OCI-LY7 (cell line): ENCODE data around the gene HEATR3. TPM values are rescaled to one million over a fixed set of nuclear protein-coding genes. Genes with fewer than 3 reads are reported as not detected.

Experiments used
- BruUV-seq: library from RNA; stranded (reverse); fragments of 400-500 nt; replicated peaks from 2 replicates; lab custom pipeline; 2021; lab: Mats Ljungman, UMichigan
- CTCF ChIA-PET: fragments of 300-600 bp; sonication (Branson Sonifier 250); formaldehyde crosslinking; loops from one replicate; lab custom pipeline; 2022; ENCODE audit warnings: antibody characterized with exemption; ENCODE audit not compliant: unreplicated experiment; lab: Charles Lee
- POLR2A ChIA-PET: fragments of 300-600 bp; sonication (Branson Sonifier 250); formaldehyde crosslinking; loops from one replicate; lab custom pipeline; 2022; ENCODE audit warnings: antibody characterized with exemption; lab: Charles Lee
- DNase-seq: peaks from one replicate; pipeline ENCODE4 v3.0.0-alpha.2; 2015; ENCODE audit warnings: low spot score
- H2AFZ ChIP-seq: fragments of 200-600 bp; sonication (generic), shearing (Covaris generic); 2 replicates; pipeline ENCODE4 v1.6.1; 2014; ENCODE audit warnings: mild to moderate bottlenecking, antibody characterized with exemption, low read length, moderate library complexity
- H3K27ac ChIP-seq: fragments of 200-600 bp; sonication (generic); 2 replicates; pipeline ENCODE4 v1.5.1; 2014; ENCODE audit warnings: mixed run types, low read depth, mild to moderate bottlenecking, moderate library complexity, low read length, inconsistent platforms; ENCODE audit not compliant: poor library complexity, severe bottlenecking
- H3K36me3 ChIP-seq: fragments of 200-600 bp; sonication (generic); 2 replicates; pipeline ENCODE4 v1.6.1; 2014; ENCODE audit warnings: mild to moderate bottlenecking, antibody characterized with exemption, low read length, moderate library complexity, mixed read lengths; ENCODE audit not compliant: insufficient read depth
- H3K4me1 ChIP-seq: fragments of 200-600 bp; sonication (generic); 2 replicates; pipeline ENCODE4 v1.5.1; 2014; ENCODE audit warnings: mild to moderate bottlenecking, low read length; ENCODE audit not compliant: insufficient read depth, poor library complexity, severe bottlenecking
- H3K4me2 ChIP-seq: fragments of 200-600 bp; sonication (generic); 2 replicates; pipeline ENCODE4 v1.6.1; 2014; ENCODE audit warnings: mild to moderate bottlenecking, low read length
- H3K4me3 ChIP-seq: fragments of 200-600 bp; sonication (generic); 2 replicates; pipeline ENCODE4 v1.5.1; 2014; ENCODE audit warnings: mild to moderate bottlenecking, low read depth, low read length; ENCODE audit not compliant: poor library complexity, severe bottlenecking
- H3K79me2 ChIP-seq: fragments of 200-600 bp; sonication (generic); 2 replicates; pipeline ENCODE4 v1.6.1; 2016; ENCODE audit warnings: low read depth, mild to moderate bottlenecking, low read length, moderate library complexity, mixed read lengths; ENCODE audit not compliant: insufficient read depth
- H3K9me2 ChIP-seq: fragments of 200-600 bp; sonication (generic); 2 replicates; pipeline ENCODE4 v1.6.1; 2016; ENCODE audit warnings: mild to moderate bottlenecking, low read length, mixed read lengths; ENCODE audit not compliant: insufficient read depth
- H3K9me3 ChIP-seq: fragments of 200-600 bp; sonication (generic); 2 replicates; pipeline ENCODE4 v1.6.1; 2014; ENCODE audit warnings: mild to moderate bottlenecking, mixed run types, low read length, mixed read lengths
- H4K20me1 ChIP-seq: fragments of 200-600 bp; sonication (generic); 2 replicates; pipeline ENCODE4 v1.6.1; 2014; ENCODE audit warnings: mild to moderate bottlenecking, antibody characterized with exemption, low read length, moderate library complexity, mixed read lengths; ENCODE audit not compliant: insufficient read depth
- CTCF ChIP-seq: fragments of 200-600 bp; sonication (generic); conservative IDR thresholded peaks from 2 replicates; pipeline ENCODE4 v1.5.1; 2014; ENCODE audit warnings: mild to moderate bottlenecking, antibody characterized with exemption, low read length, moderate library complexity, mixed read lengths
- EZH2phosphoT487 ChIP-seq: fragments of 200-600 bp; sonication (generic); IDR thresholded peaks from 2 replicates; pipeline ENCODE4 v1.6.1; 2018; ENCODE audit warnings: low read depth, borderline replicate concordance, mild to moderate bottlenecking, mixed run types, antibody characterized with exemption, low read length, moderate library complexity, mixed read lengths
- intact Hi-C: fragments of 100-400 bp; cut with micrococcal nuclease; formaldehyde crosslinking; loops from one replicate; pipeline ENCODE4 v1.10.0; 2022; ENCODE audit not compliant: unreplicated experiment
- total RNA-seq, 2 experiments: library from RNA; depleted of rRNA in 1 of 2; stranded (reverse); fragments of >200 nt in 1 of 2; shearing (Covaris generic) in 1 of 2; gene quantifications; 2 replicates each; pipeline ENCODE4 v1.2.3, GENCODE V29; 2014 to 2022

Gene HEATR3
- total RNA-seq, 2 experiments from 2014 or later = 34.2 to 50.6 TPM

GRCh38 chr16:50021544-50021943 lies 44.2 kb upstream of the HEATR3 start:
- Histone ChIP-seq H3K79me2 (peaks cover 13% of the 10 kb centered on the region), H3K36me3 (no peaks in the 10 kb centered on the region), H3K4me3 (no peak overlapping the region), H3K4me1 (peaks cover 14% of the 10 kb centered on the region), H3K9me3 (no peaks in the 10 kb centered on the region), H2AFZ (no peak overlapping the region), H3K4me2 (no peak overlapping the region), H3K9me2 (no peaks in the 10 kb centered on the region), H3K27ac (no peak overlapping the region), H4K20me1 (peaks cover 12% of the 10 kb centered on the region; the same call in 1 of the 2 replicates)
- no TSS peak for BruUV-seq
- ChIA-PET CTCF (no interaction called here), POLR2A (interaction anchor here (1.3 kb wide), 1 partner anchor 212 kb away, joined by 3 read pairs; no protein-coding TSS in a partner anchor)
- TF ChIP-seq CTCF (0 out of 2 replicates have a peak, but pooled peaks have one; percentile 33), EZH2phosphoT487 (no peak)
- peak; percentile 25 for DNase-seq
- intact Hi-C loops = no loop called here

GRCh38 chr16:50023641-50024040 lies 42.1 kb upstream of the HEATR3 start:
- H3K9me3 ChIP-seq = no peaks in the 10 kb centered on the region

More at GRCh38 chr16:50023641-50024040, 42.1 kb upstream of the HEATR3 start:
- H3K4me3 ChIP-seq = no peak overlapping the region
- no peak for DNase-seq
- no peak overlapping the region for H3K27ac ChIP-seq
- ChIA-PET POLR2A (interaction anchor here (0.6 to 1.4 kb wide), 2 partner anchors 187 to 565 kb away, joined by 3 read pairs; no protein-coding TSS in a partner anchor), CTCF (no interaction called here)
- intact Hi-C loops = loop anchor here (1.0 to 2.0 kb wide), 3 partner anchors 43 to 187 kb away; partner anchors contain the start of gene TENT4B
- peaks cover 13% of the 10 kb centered on the region for H3K36me3 ChIP-seq
- peaks cover 13% of the 10 kb centered on the region; the same call in 1 of the 2 replicates for H4K20me1 ChIP-seq
- no peaks in the 10 kb centered on the region for H3K9me2 ChIP-seq
- 0 out of 2 replicates have a peak overlapping the region, but pooled peaks have one; percentile 18 for H2AFZ ChIP-seq
- peaks cover 14% of the 10 kb centered on the region for H3K4me1 ChIP-seq
- BruUV-seq = no TSS peak
- peaks cover 32% of the 10 kb centered on the region for H3K79me2 ChIP-seq
- TF ChIP-seq CTCF (no peak), EZH2phosphoT487 (no peak)
- H3K4me2 ChIP-seq = no peak overlapping the region
